ENCODE results near the gene EBF3. TPM values are rescaled to one million over a fixed set of nuclear protein-coding genes. Genes with fewer than 3 reads are reported as not detected.

EBF3 gene
- total RNA-seq, 4 donors from 2014 or later: 0.77 to 10.7 (median 6.0) TPM

- Histone ChIP-seq H3K36me3 (no peaks in the 10 kb centered on the region), H3K27ac (no peak overlapping the region), H3K27me3 (peaks cover 32 to 67% of the 10 kb centered on the region in 2 donors), H3K4me1 (peaks cover 0 to 23% of the 10 kb centered on the region in 2 donors), H3K9me3 (no peaks in the 10 kb centered on the region), H3K4me3 (peak overlapping the region in 1 of 2 donors; percentile 41)
- DNase-seq: peak in 1 of 2 donors; percentile 8
- intact Hi-C loops (cut with DNase I; ENCODE audit: low total_unique reads): no loop called here
- TF ChIP-seq POLR2A (IDR thresholded peaks at IDR 0.05): no peak
- TF ChIP-seq, protein P1, sequence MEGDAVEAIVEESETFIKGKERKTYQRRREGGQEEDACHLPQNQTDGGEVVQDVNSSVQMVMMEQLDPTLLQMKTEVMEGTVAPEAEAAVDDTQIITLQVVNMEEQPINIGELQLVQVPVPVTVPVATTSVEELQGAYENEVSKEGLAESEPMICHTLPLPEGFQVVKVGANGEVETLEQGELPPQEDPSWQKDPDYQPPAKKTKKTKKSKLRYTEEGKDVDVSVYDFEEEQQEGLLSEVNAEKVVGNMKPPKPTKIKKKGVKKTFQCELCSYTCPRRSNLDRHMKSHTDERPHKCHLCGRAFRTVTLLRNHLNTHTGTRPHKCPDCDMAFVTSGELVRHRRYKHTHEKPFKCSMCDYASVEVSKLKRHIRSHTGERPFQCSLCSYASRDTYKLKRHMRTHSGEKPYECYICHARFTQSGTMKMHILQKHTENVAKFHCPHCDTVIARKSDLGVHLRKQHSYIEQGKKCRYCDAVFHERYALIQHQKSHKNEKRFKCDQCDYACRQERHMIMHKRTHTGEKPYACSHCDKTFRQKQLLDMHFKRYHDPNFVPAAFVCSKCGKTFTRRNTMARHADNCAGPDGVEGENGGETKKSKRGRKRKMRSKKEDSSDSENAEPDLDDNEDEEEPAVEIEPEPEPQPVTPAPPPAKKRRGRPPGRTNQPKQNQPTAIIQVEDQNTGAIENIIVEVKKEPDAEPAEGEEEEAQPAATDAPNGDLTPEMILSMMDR (IDR thresholded peaks at IDR 0.05): no peak
Measured at GRCh38 chr10:129962031-129962871, 1.8 kb downstream of the EBF3 start.

GRCh38 chr10:129961157-129961701 lies 2.8 kb downstream of the EBF3 start:
- intact Hi-C loops (cut with DNase I; ENCODE audit: low total_unique reads): no loop called here
- no peaks in the 10 kb centered on the region for H3K9me3 ChIP-seq
- DNase-seq: peak in 1 of 2 donors; percentile 0
- no peak for TF ChIP-seq POLR2A (IDR thresholded peaks at IDR 0.05)
- TF ChIP-seq, protein P1 (IDR thresholded peaks at IDR 0.05): no peak
- H3K27ac ChIP-seq: no peak overlapping the region
- peaks cover 29 to 68% of the 10 kb centered on the region in 2 donors for H3K27me3 ChIP-seq
- H3K4me3 ChIP-seq: no peak overlapping the region
- no peaks in the 10 kb centered on the region for H3K36me3 ChIP-seq
- H3K4me1 ChIP-seq: peaks cover 0 to 23% of the 10 kb centered on the region in 2 donors

DNA sequence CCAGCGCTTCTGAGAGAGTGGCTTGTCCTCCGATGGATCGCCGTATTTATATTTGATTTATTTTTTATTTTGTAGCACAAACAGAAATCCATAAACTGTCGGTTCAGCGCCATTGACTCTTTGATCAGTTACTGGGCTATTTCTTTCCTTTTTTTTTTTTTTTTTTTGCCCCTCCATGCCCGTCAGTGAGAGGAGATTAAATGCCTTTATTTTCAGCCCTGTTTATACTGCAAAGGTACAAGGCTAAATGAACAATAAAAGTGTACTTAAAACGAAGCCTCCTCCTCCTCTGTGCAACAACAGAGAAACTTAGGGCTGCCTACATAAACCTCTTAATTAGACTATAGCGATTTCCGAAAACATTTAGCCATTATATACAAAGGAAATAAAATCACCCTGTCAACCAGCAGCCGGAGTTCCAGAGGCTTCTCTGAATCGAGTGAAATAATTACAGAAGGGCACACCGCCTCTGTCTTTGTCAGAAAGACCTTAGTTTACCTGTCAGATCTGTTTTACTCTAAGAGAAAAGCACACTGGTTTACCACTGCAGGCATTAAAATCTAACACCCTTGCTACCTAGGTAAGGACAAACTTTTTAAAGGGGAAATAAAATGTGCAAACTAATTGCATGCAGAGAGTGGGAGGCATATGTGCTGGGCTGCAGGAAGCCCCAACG lies 3.5 kb downstream of the EBF3 start:
- intact Hi-C loops (cut with DNase I; ENCODE audit: low total_unique reads): no loop called here
- no peak overlapping the region for H3K4me3 ChIP-seq

DNA sequence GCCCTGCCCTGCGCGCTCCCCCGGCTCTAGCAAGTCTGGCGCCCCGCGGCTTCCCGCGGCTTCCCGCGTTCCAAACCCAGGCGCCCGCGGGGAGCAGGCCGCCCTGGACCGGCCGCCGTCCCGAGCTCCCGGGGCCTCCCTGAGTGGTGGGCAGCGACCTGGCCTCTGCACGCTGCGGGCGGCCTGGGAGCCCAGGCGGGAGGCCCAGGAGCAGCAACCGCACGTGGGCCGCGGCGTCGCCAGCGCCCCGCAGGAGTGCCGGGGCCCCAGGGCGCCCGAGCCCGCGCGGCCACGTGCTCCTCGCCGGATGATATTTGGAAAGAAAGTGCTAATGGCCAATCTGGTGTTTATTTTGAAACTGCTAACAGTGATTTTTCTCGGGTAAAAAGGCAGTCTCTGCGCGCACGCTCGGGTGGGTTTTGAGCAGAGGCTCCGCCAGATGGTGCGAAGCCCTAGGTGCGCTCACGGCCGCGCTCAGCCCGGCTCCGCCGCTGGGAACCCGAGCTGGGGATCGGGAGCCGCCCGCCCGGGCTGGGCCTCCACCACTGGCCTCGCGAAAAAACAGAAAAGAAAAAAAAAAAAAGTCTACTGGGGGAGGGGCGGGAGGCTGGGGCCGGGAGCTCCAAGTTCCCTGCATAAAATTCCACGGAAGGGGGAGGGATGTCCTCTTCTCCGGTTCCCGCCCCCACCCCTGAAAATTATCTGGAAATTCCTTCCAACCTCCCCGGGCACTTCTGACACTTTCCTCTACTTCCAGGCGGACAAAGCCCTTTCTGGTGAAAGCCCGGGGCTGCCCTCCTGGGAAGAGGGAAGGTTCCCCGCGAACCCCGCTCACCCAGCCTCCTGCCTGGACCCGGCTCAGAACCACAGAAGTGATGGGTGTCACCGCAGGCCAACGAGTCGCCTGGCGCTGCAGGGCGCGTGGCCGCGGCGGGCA lies 4.3 kb downstream of the EBF3 start:
- H3K27me3 ChIP-seq: peaks cover 22 to 61% of the 10 kb centered on the region in 2 donors
- TF ChIP-seq, protein P1 (IDR thresholded peaks at IDR 0.05): no peak
- TF ChIP-seq POLR2A (IDR thresholded peaks at IDR 0.05): no peak
- H3K36me3 ChIP-seq: no peaks in the 10 kb centered on the region
- H3K27ac ChIP-seq: no peak overlapping the region
- H3K4me1 ChIP-seq: peaks cover 0 to 21% of the 10 kb centered on the region in 2 donors
- peak in 1 of 2 donors; percentile 11 for DNase-seq
- peak overlapping the region in 1 of 2 donors; percentile 7 for H3K4me3 ChIP-seq
- no peaks in the 10 kb centered on the region for H3K9me3 ChIP-seq
- intact Hi-C loops (cut with DNase I; ENCODE audit: low total_unique reads): no loop called here

More for the DNA sequence above, 3.5 kb downstream of the EBF3 start:
- no peak for DNase-seq
- H3K27me3 ChIP-seq: peaks cover 29 to 67% of the 10 kb centered on the region in 2 donors
- H3K36me3 ChIP-seq: no peaks in the 10 kb centered on the region
- H3K27ac ChIP-seq: no peak overlapping the region
- no peaks in the 10 kb centered on the region for H3K9me3 ChIP-seq
- H3K4me1 ChIP-seq: peaks cover 0 to 23% of the 10 kb centered on the region in 2 donors
- TF ChIP-seq POLR2A (IDR thresholded peaks at IDR 0.05): no peak
- TF ChIP-seq, protein P1 (IDR thresholded peaks at IDR 0.05): no peak
